Kidney (tissue), 14 donors: ENCODE results near the gene LHFPL3. TPM values are rescaled to one million over a fixed set of nuclear protein-coding genes. Genes with fewer than 3 reads are reported as not detected.
"Not testable (repeated sequence)": the region's sequence is repeated elsewhere in the genome, so short reads cannot be mapped to it uniquely, and the experiment has no call there.

Source experiments
- DNase-seq, 5 donors: peaks; one replicate each; pipeline ENCODE4 v3.0.0-alpha.2; 2013 to 2020
- FAIRE-seq: peaks from 2 replicates; lab custom pipeline; 2012; peaks lifted over from hg19 to GRCh38; lab: Jason Lieb, UNC
- H3K27ac ChIP-seq, 2 donors: one replicate each; pipeline ENCODE4 v1.7.0; 2013; ENCODE audit warnings: low read depth in 2 of 2, low read length in 2 of 2, inconsistent platforms in 1 of 2
- H3K27me3 ChIP-seq: one replicate; pipeline ENCODE4 v1.7.1; 2013; ENCODE audit warnings: low read length, inconsistent platforms; ENCODE audit not compliant: control insufficient read depth, insufficient read depth
- H3K36me3 ChIP-seq, 3 donors: one replicate each; pipeline versions ENCODE4 v1.7.0 to v1.7.1; 2013; ENCODE audit warnings: low read length in 3 of 3, control low read depth in 1 of 3, inconsistent platforms in 1 of 3; ENCODE audit not compliant: insufficient read depth in 3 of 3, control insufficient read depth in 2 of 3
- H3K4me1 ChIP-seq, 3 donors: one replicate each; pipeline versions ENCODE4 v1.7.0 to v1.7.1; 2013; ENCODE audit warnings: low read length in 3 of 3, inconsistent platforms in 1 of 3, low read depth in 1 of 3; ENCODE audit not compliant: control insufficient read depth in 2 of 3, insufficient read depth in 2 of 3
- H3K4me3 ChIP-seq, 3 donors: one replicate each; pipeline versions ENCODE4 v1.7.0 to v1.8.1; 2013; ENCODE audit warnings: low read length in 3 of 3, control low read depth in 1 of 3, inconsistent platforms in 1 of 3
- H3K9ac ChIP-seq, 3 donors: one replicate each; pipeline versions ENCODE4 v1.7.0 to v1.7.1; 2013; ENCODE audit warnings: low read length in 3 of 3, control low read depth in 1 of 3, inconsistent platforms in 1 of 3
- H3K9me3 ChIP-seq, 3 donors: one replicate each; pipeline versions ENCODE4 v1.7.0 to v1.7.1; 2013; ENCODE audit warnings: low read length in 3 of 3, control low read depth in 1 of 3, inconsistent platforms in 1 of 3; ENCODE audit not compliant: control insufficient read depth in 2 of 3, insufficient read depth in 1 of 3
- CTCF ChIP-seq: IDR thresholded peaks from 3 replicates; pipeline ENCODE4 v1.5.1; 2012; ENCODE audit warnings: mild to moderate bottlenecking, moderate library complexity, borderline replicate concordance; ENCODE audit not compliant: insufficient read depth; ENCODE audit errors: extremely low read depth
- intact Hi-C: fragments of 100-400 bp; cut with DNase I; formaldehyde crosslinking; loops from one replicate; pipeline ENCODE4 v1.11.1; 2022
- polyA plus RNA-seq: library from polyadenylated mRNA; stranded (reverse); fragments of 350-450 nt; fragmentation: Illumina TruSeq; extraction: RNeasy Lipid Tissue Mini Kit (QIAGEN cat#74804); gene quantifications from one replicate; pipeline ENCODE4 v1.2.3, GENCODE V29; 2014; ENCODE audit warnings: low read depth, low replicate concordance; ENCODE audit not compliant: insufficient read depth
- total RNA-seq: library from RNA; stranded (reverse); fragmentation: NEBNext Ultra II Directional; extraction: Animal tissue kit (Norgen Biotek cat#: 25700); gene quantifications from one replicate; pipeline ENCODE4 v1.2.1, GENCODE V29; 2021
- donor health status: control.
- donor health status: control.
- donor health status: control.
- donor health status: control.
- donor health status: control.
- donor health status: DM: yes; HTN: yes; CAD: no.
- donor health status: Normal renal cell carcinoma (clear cell type).

LHFPL3 gene
- total and polyA plus RNA-seq, 2 donors from 2014 or later, result not detected

- DNase-seq, result peak in 4 of 5 donors; percentile 67 to 89 (median 84)
- Histone ChIP-seq H3K36me3 (no peaks in the 10 kb centered on the region), H3K9ac (no peak overlapping the region), H3K9me3 (peaks cover 0 to 5% (median 0%) of the 10 kb centered on the region in 3 donors), H3K27me3 (no peaks in the 10 kb centered on the region), H3K4me3 (no peak overlapping the region), H3K4me1 (no peaks in the 10 kb centered on the region), H3K27ac (no peak overlapping the region)
- no peak for TF ChIP-seq CTCF
- intact Hi-C loops, result no loop called here
- FAIRE-seq, result no peak
These were observed 223.7 kb downstream of the LHFPL3 start for GRCh38 chr7:104552102-104552501.

GRCh38 chr7:104553074-104553473 is 224.7 kb downstream of the LHFPL3 start:
- H3K4me1 ChIP-seq, result no peaks in the 10 kb centered on the region
- H3K36me3 ChIP-seq, result no peaks in the 10 kb centered on the region
- TF ChIP-seq CTCF, result no peak
- no peaks in the 10 kb centered on the region for H3K27me3 ChIP-seq
- H3K27ac ChIP-seq, result no peak overlapping the region
- FAIRE-seq, result no peak
- H3K4me3 ChIP-seq, result no peak overlapping the region
- peaks cover 0 to 5% (median 0%) of the 10 kb centered on the region in 3 donors for H3K9me3 ChIP-seq
- no peak overlapping the region for H3K9ac ChIP-seq
- no peak for DNase-seq
- intact Hi-C loops, result no loop called here

GRCh38 chr7:104563350-104563901 is 235.0 kb downstream of the LHFPL3 start:
- H3K9ac ChIP-seq, FAIRE-seq, intact Hi-C loops, H3K27ac ChIP-seq, H3K27me3 ChIP-seq, H3K9me3 ChIP-seq, H3K4me1 ChIP-seq, H3K4me3 ChIP-seq, DNase-seq, H3K36me3 ChIP-seq: not testable (repeated sequence)

GRCh38 chr7:104569751-104570150 is 241.3 kb downstream of the LHFPL3 start:
- Histone ChIP-seq H3K4me3 (no peak overlapping the region), H3K9ac (no peak overlapping the region), H3K4me1 (no peaks in the 10 kb centered on the region), H3K36me3 (no peaks in the 10 kb centered on the region), H3K9me3 (no peaks in the 10 kb centered on the region), H3K27me3 (no peaks in the 10 kb centered on the region), H3K27ac (no peak overlapping the region)
- TF ChIP-seq CTCF, result no peak
- intact Hi-C loops, result no loop called here
- DNase-seq (no peak), FAIRE-seq (no peak)
